IPS DF 6.9 (cell line): ENCODE measurements around the gene BCL7A.

Experiments
- DNase-seq: peaks from one replicate; pipeline ENCODE4 v3.0.0-alpha.2; 2013; ENCODE audit warnings: low read depth, low spot score
- H3K27ac ChIP-seq: one replicate; pipeline ENCODE4 v1.5.1; 2013; ENCODE audit warnings: low read length, control low read depth
- H3K27me3 ChIP-seq: 2 replicates; pipeline ENCODE4 v1.6.1; 2013; ENCODE audit warnings: mild to moderate bottlenecking, low read length; ENCODE audit not compliant: control insufficient read depth, insufficient read depth
- H3K36me3 ChIP-seq: 2 replicates; pipeline ENCODE4 v1.6.1; 2013; ENCODE audit warnings: low read length; ENCODE audit not compliant: control insufficient read depth, insufficient read depth
- H3K4me1 ChIP-seq: 2 replicates; pipeline ENCODE4 v1.6.1; 2013; ENCODE audit warnings: low read length; ENCODE audit not compliant: control insufficient read depth, insufficient read depth
- H3K4me3 ChIP-seq: 2 replicates; pipeline ENCODE4 v1.5.1; 2013; ENCODE audit warnings: mild to moderate bottlenecking, low read length
- H3K9me3 ChIP-seq: 2 replicates; pipeline ENCODE4 v1.6.1; 2013; ENCODE audit warnings: low read length, inconsistent platforms; ENCODE audit not compliant: control insufficient read depth, insufficient read depth
- WGBS: extraction: QIAGEN DNeasy Blood & Tissue Kit; methylation state at CpG from one replicate; pipeline ENCODE4 v1.1.7; 2013; ENCODE audit warnings: mixed read lengths, missing lambda C conversion rate; ENCODE audit not compliant: insufficient read length, insufficient coverage; 5-methylcytosine and 5-hydroxymethylcytosine counted together

Gene BCL7A

DNA sequence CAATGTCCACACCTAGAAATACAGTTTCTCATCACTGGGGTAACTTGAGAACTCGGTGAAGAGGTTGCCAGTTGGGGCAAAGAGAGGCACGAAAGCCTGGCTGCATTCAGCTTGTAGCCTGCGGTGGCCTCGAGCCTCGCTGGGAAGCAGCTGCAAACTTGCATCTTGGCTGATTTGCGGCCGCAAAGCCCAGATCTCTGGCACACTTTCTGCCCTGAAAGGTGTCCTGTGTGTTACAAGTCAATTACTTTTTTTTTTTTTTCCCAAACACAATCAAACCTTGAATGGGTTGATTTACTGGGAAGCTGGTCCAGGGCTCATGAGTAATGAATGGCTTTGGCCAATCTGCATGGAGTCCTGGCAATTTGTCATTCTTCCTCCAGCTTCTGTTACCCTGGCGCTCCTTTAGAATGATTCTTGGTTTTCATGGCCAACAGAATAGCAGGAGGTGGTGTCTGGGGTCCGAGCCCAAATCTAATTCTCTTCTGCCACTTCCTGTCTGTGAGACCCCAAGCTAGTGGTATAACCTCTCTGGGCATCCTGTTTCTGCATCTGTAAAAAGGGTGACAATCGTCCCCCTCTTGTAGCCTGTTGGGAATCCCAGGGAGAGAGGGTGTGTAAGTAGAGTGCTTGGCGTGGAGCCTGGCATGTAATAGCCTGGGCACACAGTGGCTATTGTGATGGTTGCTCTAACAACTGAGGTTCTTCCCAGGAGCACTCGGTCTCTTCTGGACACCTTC is 6.7 kb downstream of the BCL7A start:
- WGBS = no CpG with 5 or more reads among the region's 12 CpGs
- Histone ChIP-seq H3K4me1 (peaks cover 5% of the 10 kb centered on the region; the same call in 1 of the 2 replicates), H3K9me3 (no peaks in the 10 kb centered on the region), H3K4me3 (no peak overlapping the region), H3K27ac (no peak overlapping the region), H3K27me3 (no peaks in the 10 kb centered on the region), H3K36me3 (no peaks in the 10 kb centered on the region)
- no peak for DNase-seq

DNA sequence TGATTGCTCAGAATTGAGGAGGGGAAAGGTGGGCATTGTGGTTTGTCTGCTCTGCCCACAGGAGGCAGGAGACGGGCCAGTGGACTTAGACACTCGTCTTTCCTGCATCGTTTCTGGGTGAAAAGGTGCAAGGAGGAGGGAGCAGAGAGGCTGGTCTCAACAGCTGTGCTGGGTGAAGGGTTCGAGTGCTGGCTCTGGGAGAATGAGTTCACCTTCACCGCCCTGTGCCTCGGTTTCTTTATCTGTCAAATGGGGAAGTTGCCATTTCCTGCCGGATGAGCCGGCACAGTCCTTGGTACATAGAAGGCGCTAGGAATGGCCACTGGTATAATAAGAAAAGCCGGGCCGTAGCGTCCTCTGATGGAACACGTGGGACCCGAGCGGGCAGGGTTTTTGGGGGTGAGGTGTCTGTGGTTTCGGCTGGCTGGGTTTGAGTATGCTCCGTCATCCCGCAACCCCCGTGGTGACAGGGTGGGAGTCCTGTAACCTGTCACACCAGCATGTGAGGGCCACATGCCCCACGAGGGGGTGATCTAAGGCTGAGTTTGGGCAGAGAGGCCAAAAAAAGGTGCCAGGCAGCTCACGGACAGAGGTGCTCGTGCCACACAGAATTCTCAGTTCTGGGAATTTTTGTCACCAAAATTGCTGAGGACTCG is 7.3 kb downstream of the BCL7A start:
- WGBS = no CpG with 5 or more reads among the region's 23 CpGs
- DNase-seq = no peak
- peaks cover 5% of the 10 kb centered on the region; the same call in 1 of the 2 replicates for H3K4me1 ChIP-seq

DNA sequence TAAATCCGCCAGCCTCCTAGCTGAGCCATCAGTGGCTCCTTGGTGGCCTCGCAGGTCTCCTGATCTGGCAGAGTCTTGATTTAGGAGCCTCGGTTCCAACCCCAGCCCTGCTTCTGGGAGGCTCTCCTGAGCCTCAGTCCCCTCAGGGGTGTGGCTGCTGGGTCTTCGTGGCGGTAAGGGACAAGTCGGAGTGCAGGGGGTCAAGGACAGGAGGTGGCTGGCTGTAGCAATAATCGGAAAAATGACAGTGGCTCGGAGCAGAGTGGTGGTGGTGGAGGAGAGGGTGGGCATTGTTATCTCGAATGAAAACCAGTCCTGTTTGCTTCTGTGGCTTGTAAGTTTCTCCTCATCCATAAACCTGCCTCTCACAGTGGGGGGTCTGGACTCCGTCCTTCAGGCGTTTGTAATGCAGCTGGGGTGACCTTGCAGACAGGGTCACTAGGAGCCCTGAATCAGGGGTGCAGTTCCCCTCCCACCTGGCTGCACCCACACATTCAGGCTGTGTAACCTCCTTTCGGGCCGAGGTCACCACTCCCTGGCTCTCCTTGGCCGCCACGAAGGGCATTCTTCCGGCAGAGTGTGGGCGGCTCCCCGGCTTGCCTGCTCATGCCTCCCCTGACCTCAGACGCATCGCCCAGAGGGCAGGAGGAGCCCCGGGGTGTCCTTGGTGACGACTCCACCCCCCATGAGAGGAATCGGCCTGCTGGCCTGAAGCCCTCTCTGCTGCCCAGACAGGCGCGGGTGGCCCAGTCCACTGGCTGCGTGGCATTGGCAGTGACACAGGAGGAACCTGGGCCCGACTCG is 8.1 kb downstream of the BCL7A start:
- peaks cover 5% of the 10 kb centered on the region; the same call in 1 of the 2 replicates for H3K4me1 ChIP-seq
- WGBS = no CpG with 5 or more reads among the region's 28 CpGs
- no peaks in the 10 kb centered on the region for H3K9me3 ChIP-seq
- H3K4me3 ChIP-seq = no peak overlapping the region
- no peaks in the 10 kb centered on the region for H3K36me3 ChIP-seq
- H3K27me3 ChIP-seq = no peaks in the 10 kb centered on the region
- H3K27ac ChIP-seq = no peak overlapping the region
- DNase-seq = no peak

More for the DNA sequence above, 7.3 kb downstream of the BCL7A start:
- H3K27me3 ChIP-seq = no peaks in the 10 kb centered on the region
- no peak overlapping the region for H3K4me3 ChIP-seq
- no peak overlapping the region for H3K27ac ChIP-seq
- no peaks in the 10 kb centered on the region for H3K9me3 ChIP-seq
- H3K36me3 ChIP-seq = no peaks in the 10 kb centered on the region

DNA sequence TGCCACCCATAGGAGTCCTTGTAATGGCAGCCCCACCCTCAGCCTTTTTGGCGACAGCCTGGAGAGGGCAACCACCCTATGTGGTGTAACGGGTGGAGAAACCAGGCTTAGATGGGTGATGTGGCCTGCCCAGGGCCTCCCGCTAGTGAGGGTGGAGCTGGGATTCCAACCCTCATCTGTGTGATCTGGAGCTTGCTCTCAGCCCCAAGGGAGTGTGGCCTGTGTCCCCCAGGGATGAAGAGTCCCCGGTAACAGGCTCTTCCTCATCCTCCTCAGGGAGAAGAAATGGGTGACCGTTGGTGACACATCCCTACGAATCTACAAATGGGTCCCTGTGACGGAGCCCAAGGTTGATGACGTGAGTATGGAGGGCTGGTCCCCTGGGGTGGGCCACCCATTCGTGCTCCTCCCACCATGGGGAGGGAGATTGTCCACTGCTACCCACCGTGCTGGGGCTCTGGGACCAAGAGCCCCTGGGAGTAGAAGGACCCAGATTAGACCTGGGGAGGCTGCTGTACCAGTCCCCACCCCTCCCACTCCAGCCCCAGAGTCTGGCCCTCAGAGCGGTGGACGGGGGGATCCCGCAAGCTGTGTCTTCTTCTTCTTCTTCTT is 8.8 kb downstream of the BCL7A start:
- DNase-seq = no peak
- Histone ChIP-seq H3K27ac (no peak overlapping the region), H3K9me3 (no peaks in the 10 kb centered on the region), H3K27me3 (no peaks in the 10 kb centered on the region), H3K36me3 (peaks cover 3% of the 10 kb centered on the region; the same call in 1 of the 2 replicates), H3K4me3 (no peak overlapping the region), H3K4me1 (peaks cover 5% of the 10 kb centered on the region; the same call in 1 of the 2 replicates)
- no CpG with 5 or more reads among the region's 13 CpGs for WGBS

DNA sequence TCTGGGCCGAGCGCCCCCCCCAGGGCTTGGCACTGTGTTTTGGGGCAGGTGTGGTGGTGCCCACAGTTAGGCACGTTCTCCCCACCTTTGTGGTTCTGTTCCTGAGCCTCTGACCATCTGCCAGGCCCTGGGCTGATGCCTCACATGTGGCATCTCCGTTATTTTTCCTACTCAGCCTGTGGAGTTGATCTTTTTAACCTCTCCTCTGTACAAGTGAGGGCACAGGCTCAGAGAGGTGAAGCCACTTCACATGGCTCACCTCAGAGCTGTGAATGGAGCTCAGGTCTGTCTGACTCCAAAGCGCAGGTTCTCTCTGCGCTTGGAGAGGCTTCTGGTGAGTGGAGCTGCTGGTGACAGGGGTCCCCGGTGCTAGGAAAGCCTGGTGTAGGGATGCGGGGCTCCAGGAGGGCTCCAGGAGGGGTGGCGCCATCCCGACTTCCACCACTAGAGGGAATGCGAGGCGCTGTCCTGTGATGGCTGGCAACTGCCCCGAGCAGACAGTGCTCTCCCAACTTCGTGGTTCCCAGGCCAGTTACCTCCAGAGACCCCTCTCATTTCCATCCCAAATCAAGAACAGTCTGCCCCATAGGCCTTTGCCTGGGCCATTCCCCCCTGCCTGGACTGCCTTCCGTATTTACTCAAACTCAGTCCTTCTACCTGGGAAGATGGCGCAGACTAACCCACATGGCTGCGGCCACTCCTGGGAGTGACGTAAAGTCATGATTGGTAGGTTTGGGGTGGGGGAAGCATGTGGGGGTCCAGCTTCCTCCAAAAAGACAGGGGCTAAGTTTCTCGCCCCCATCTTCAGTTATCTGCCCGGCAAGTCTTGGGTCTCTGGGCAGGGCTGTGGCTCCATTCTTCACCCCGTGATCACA is 9.9 kb downstream of the BCL7A start:
- H3K27ac ChIP-seq = no peak overlapping the region
- no peak overlapping the region for H3K4me3 ChIP-seq
- H3K36me3 ChIP-seq = peaks cover 7% of the 10 kb centered on the region
- WGBS = no CpG with 5 or more reads among the region's 21 CpGs
- peaks cover 5% of the 10 kb centered on the region; the same call in 1 of the 2 replicates for H3K4me1 ChIP-seq
- no peaks in the 10 kb centered on the region for H3K27me3 ChIP-seq
- H3K9me3 ChIP-seq = no peaks in the 10 kb centered on the region
- peak; percentile 50 for DNase-seq

DNA sequence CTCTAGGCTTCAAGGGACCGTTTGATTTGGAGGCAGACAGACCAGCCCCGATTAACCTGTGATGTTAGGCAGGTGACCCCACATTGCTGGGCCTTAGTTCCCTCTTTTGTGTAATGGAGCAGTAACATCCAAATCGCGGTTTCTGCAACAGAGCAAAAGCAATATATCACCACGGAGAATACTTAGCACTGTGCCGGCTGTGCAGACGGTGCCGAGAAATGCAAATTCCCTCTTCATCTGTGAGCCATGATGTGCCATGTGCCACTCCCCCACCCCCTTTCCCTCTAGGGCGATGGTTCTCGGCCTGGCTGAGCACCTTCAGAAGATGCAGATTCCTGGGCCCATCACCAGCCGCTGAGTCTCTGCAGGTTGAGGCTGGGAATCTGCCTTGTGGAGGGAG is 10.9 kb downstream of the BCL7A start:
- peaks cover 10% of the 10 kb centered on the region for H3K36me3 ChIP-seq
- no peak for DNase-seq
- no peak overlapping the region for H3K27ac ChIP-seq
- H3K4me1 ChIP-seq = peaks cover 5% of the 10 kb centered on the region
- WGBS = no CpG with 5 or more reads among the region's 11 CpGs
- no peaks in the 10 kb centered on the region for H3K9me3 ChIP-seq
- H3K27me3 ChIP-seq = no peaks in the 10 kb centered on the region
- H3K4me3 ChIP-seq = no peak overlapping the region

DNA sequence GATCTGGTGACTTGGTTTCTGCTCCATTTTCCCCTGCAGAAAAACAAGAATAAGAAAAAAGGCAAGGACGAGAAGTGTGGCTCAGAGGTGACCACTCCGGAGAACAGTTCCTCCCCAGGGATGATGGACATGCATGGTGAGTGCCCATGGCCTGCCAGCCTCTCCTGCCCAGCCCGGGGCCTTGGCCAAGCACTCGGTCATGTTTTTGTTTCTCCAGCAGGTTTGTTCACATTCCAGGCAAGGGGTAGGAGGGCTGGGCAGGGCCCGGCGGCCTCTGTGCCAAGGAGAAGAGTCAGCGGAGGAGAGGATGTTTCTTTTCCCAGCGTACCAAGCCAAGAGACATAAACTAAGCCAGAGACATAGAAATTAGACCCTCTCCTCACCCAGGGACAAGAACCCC is 13.6 kb downstream of the BCL7A start:
- H3K27ac ChIP-seq = no peak overlapping the region
- no peaks in the 10 kb centered on the region for H3K9me3 ChIP-seq
- H3K4me1 ChIP-seq = no peaks in the 10 kb centered on the region; the same call in 1 of the 2 replicates
- H3K27me3 ChIP-seq = no peaks in the 10 kb centered on the region
- H3K36me3 ChIP-seq = peaks cover 10% of the 10 kb centered on the region
- WGBS = no CpG with 5 or more reads among the region's 8 CpGs
- no peak overlapping the region for H3K4me3 ChIP-seq
- DNase-seq = no peak

DNA sequence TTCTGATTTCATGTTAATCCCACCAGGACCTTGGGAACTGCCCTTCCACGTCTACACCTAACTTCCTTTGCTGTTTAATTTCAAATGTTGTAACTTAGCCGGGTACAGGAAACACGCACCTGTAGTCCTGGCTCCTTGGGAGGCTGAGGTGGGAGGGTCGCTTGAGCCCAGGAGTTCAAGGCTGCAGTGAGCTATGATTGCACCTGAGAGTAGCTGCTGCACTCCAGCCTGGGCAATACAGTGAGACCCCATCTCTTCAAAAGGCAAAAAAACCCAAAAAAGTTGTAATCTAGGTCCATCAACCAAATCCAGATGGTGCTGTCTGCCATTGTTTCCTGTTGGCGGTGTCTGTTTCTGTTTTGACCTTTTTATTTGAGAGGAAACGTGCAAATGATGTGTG is 14.5 kb downstream of the BCL7A start:
- no peak overlapping the region for H3K27ac ChIP-seq
- no CpG with 5 or more reads among the region's 6 CpGs for WGBS
- peaks cover 1% of the 10 kb centered on the region; the same call in 1 of the 2 replicates for H3K4me1 ChIP-seq
- no peak for DNase-seq
- H3K9me3 ChIP-seq = no peaks in the 10 kb centered on the region
- no peaks in the 10 kb centered on the region for H3K27me3 ChIP-seq
- H3K4me3 ChIP-seq = no peak overlapping the region
- H3K36me3 ChIP-seq = peaks cover 10% of the 10 kb centered on the region

DNA sequence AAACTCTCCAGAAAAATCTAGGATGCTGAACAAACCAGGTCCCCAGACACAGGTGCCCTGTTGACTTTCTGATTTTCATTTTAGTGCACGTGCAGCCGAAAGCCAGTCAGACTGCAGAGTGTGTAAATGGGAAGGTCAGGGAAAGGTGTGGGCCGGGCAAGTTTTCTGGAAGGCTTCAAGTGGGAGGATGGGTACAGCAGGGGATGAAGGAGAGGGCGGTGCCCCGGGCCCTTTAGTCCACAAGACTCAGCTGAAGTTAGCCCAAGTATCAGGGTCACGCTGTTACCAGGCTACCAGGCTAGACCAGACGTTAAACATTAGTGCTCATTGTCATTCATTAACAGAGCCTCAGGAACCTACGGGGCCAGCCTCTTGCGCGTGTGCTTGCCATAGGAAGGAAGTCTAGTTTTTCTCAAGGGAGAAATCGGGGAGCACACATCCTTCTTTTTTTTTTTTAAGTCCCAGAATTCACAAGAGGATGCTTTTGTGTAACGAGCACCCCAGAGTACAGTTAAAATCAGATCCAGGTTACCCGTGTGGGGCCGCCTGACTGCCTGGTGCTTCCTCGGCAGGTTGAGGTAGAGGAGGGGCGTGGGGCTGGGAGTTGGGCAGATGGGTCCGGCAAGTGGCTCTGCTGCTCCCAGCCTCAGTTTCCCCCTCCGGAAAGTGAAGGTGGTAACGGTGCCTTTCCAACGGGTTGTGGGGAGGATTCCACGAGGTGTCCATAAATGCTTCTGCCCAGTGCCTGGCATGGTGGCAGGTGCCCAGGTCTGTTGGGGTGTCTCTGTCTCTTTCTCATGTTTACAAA is 19.1 kb downstream of the BCL7A start:
- no peaks in the 10 kb centered on the region for H3K27me3 ChIP-seq
- no peak for DNase-seq
- H3K4me3 ChIP-seq = no peak overlapping the region
- no peak overlapping the region for H3K27ac ChIP-seq
- WGBS = no CpG with 5 or more reads among the region's 21 CpGs
- peaks cover 13% of the 10 kb centered on the region for H3K36me3 ChIP-seq
- H3K9me3 ChIP-seq = peaks cover 2% of the 10 kb centered on the region; the same call in 1 of the 2 replicates
- H3K4me1 ChIP-seq = peaks cover 1% of the 10 kb centered on the region; the same call in 1 of the 2 replicates
